Measurements from ENCODE around the gene ACP7. TPM values are rescaled to one million over a fixed set of nuclear protein-coding genes. Genes with fewer than 3 reads are reported as not detected.
"Not testable (repeated sequence)": the region's sequence is repeated elsewhere in the genome, so short reads cannot be mapped to it uniquely, and the experiment has no call there.

The ACP7 gene
- total RNA-seq, 2 experiments from 2014 or later, result not detected

DNA sequence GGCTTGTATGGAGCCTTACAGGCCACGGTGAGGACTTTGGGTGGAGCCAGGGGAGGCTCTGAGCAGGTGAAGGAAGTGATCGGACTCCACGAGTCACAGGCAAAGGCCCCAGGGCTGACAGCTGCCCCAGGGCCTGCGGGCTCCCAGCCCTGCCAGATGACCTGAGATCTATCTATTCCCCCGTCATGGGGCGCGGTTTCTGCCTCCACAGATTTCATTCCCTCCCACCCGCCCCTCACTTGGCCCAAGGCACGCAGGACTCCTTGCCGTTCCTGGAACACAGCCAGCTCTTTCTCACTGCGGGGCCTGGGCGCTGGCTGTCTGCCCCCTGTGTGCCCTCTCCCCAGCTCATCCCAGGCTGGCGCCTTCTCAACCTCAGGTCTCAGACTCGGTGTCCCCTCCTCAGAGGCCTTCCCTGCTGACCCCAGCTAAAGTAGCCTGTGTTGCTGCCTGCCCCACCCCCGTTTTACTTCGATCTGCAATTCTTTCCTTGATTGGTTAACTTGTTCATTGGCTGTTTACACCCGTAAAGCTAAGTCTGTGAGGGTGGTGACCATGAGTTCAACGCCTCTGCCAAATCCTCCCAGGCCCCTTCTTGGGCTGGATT lies 27.5 kb downstream of the ACP7 start:
- Mint-ChIP-seq H3K9me3 (no peaks in the 10 kb centered on the region), H3K27me3 (peaks cover 3% of the 10 kb centered on the region), H3K27ac (no peak overlapping the region), H3K36me3 (ENCODE audit: low read depth) (no peaks in the 10 kb centered on the region), H3K4me1 (ENCODE audit: low read depth) (no peaks in the 10 kb centered on the region), H3K4me3 (no peak overlapping the region)
- intact Hi-C loops (cut with micrococcal nuclease), result no loop called here
- DNase-seq (no peak), ATAC-seq (no peak)
- POLR2A ChIA-PET, result no interaction called here
- CTCF ChIA-PET, result interaction anchor here (1.0 to 2.0 kb wide), 8 partner anchors 11 to 235 kb away, joined by 3 to 8 read pairs (median 3); no protein-coding TSS in a partner anchor
- TF ChIP-seq, protein P1, sequence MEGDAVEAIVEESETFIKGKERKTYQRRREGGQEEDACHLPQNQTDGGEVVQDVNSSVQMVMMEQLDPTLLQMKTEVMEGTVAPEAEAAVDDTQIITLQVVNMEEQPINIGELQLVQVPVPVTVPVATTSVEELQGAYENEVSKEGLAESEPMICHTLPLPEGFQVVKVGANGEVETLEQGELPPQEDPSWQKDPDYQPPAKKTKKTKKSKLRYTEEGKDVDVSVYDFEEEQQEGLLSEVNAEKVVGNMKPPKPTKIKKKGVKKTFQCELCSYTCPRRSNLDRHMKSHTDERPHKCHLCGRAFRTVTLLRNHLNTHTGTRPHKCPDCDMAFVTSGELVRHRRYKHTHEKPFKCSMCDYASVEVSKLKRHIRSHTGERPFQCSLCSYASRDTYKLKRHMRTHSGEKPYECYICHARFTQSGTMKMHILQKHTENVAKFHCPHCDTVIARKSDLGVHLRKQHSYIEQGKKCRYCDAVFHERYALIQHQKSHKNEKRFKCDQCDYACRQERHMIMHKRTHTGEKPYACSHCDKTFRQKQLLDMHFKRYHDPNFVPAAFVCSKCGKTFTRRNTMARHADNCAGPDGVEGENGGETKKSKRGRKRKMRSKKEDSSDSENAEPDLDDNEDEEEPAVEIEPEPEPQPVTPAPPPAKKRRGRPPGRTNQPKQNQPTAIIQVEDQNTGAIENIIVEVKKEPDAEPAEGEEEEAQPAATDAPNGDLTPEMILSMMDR (IDR thresholded peaks at IDR 0.05), result no peak

- no peaks in the 10 kb centered on the region for H3K9me3 Mint-ChIP-seq
- TF ChIP-seq, protein P1 (IDR thresholded peaks at IDR 0.05), result no peak
- no peaks in the 10 kb centered on the region for H3K4me1 Mint-ChIP-seq (ENCODE audit: low read depth)
- intact Hi-C loops (cut with micrococcal nuclease), result no loop called here
- CTCF ChIA-PET, result interaction anchor here (2.0 kb wide), 1 partner anchor 10 kb away, joined by 7 read pairs; no protein-coding TSS in a partner anchor
- H3K27me3 Mint-ChIP-seq, result peaks cover 3% of the 10 kb centered on the region
- ATAC-seq, result no peak
- no peak for DNase-seq
- POLR2A ChIA-PET, result no interaction called here
- no peak overlapping the region for H3K27ac Mint-ChIP-seq
- H3K4me3 Mint-ChIP-seq, result no peak overlapping the region
- no peaks in the 10 kb centered on the region for H3K36me3 Mint-ChIP-seq (ENCODE audit: low read depth)
Measured at GRCh38 chr19:39112338-39112890, 28.2 kb downstream of the ACP7 start.

- Mint-ChIP-seq H3K27ac (no peak overlapping the region), H3K27me3 (peaks cover 3% of the 10 kb centered on the region), H3K4me1 (ENCODE audit: low read depth) (no peaks in the 10 kb centered on the region), H3K9me3 (no peaks in the 10 kb centered on the region), H3K4me3 (no peak overlapping the region), H3K36me3 (ENCODE audit: low read depth) (no peaks in the 10 kb centered on the region)
- POLR2A ChIA-PET, result no interaction called here
- intact Hi-C loops (cut with micrococcal nuclease), result no loop called here
- DNase-seq (no peak), ATAC-seq (no peak)
- CTCF ChIA-PET, result no interaction called here
- TF ChIP-seq, protein P1 (IDR thresholded peaks at IDR 0.05), result no peak
Measured at GRCh38 chr19:39113199-39113598, 29.0 kb downstream of the ACP7 start.

GRCh38 chr19:39115105-39115847 lies 31.1 kb downstream of the ACP7 start:
- no peak overlapping the region for H3K27ac Mint-ChIP-seq
- TF ChIP-seq, protein P1 (IDR thresholded peaks at IDR 0.05), result no peak
- intact Hi-C loops (cut with micrococcal nuclease), result no loop called here
- ATAC-seq (no peak), DNase-seq (no peak)
- no peak overlapping the region for H3K4me3 Mint-ChIP-seq
- H3K4me1 Mint-ChIP-seq (ENCODE audit: low read depth), result no peaks in the 10 kb centered on the region
- peaks cover 3% of the 10 kb centered on the region for H3K27me3 Mint-ChIP-seq
- H3K9me3 Mint-ChIP-seq, result no peaks in the 10 kb centered on the region
- ChIA-PET POLR2A (no interaction called here), CTCF (interaction anchor here (0.8 kb wide), 1 partner anchor 64 kb away, joined by 3 read pairs; no protein-coding TSS in a partner anchor)
- H3K36me3 Mint-ChIP-seq (ENCODE audit: low read depth), result no peaks in the 10 kb centered on the region

DNA sequence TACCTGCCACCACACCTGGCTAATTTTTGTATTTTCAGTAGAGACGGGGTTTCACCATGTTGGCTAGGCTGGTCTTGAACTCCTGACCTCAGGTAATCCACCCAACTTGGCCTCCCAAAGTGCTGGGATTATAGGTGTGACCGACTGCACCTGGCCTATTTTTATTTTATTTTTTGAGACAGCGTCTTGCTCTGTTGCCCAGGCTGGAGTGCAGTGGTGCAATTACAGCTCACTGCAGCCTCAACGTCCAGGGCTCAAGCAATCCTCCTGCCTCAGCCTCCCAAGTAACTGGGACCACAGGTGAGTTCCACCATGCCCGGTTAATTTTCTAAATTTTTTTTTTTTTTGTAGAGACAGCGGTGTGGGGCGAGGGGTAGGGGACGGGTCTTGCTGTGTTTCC lies 32.9 kb downstream of the ACP7 start:
- H3K27me3 Mint-ChIP-seq; intact Hi-C loops (cut with micrococcal nuclease); CTCF ChIA-PET; DNase-seq; ATAC-seq; H3K36me3 Mint-ChIP-seq (ENCODE audit: low read depth); H3K9me3 Mint-ChIP-seq; H3K27ac Mint-ChIP-seq; H3K4me3 Mint-ChIP-seq; POLR2A ChIA-PET; H3K4me1 Mint-ChIP-seq (ENCODE audit: low read depth): not testable (repeated sequence)
